GM18867 (cell line): Measurements from ENCODE around the gene DNAJC3.

ENCODE experiments used
- ATAC-seq: cut with Tn5 transposase; IDR thresholded peaks from one replicate; pipeline ENCODE4 v1.9.1; 2021; ENCODE audit warnings: mild to moderate bottlenecking, moderate library complexity; ENCODE audit not compliant: unreplicated experiment

DNAJC3 gene

GRCh38 chr13:95833719-95834118 is 156.8 kb downstream of the DNAJC3 start:
- no peak for ATAC-seq

DNA sequence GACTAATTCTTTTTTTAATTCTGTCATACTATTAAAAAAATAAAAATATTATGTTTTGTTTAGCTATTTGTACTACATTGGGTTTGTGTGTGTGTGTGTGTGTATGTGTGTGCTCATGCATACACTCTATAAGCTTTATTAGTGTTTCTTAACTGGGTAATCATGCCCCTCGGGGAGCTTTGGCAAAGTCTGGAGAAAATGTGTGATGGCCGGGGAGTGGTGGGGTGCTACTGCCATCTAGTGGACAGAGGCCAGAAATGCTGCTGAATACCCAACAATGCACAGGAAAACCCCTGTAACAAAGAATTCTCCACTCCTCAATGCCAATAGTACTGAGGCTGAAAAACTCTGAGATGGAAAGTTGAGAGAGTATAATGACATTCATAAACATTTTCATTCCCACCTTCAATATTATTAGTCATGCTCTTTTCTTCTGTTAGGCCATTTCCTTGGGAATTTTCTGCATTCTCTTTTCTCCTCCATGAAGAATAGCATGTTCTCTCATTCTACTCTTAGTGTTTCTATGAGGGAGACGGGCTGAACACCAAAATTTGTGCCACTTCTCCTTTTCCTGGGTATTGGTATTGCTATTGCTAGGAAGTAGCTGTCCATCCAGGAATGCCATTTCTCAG is 157.3 kb downstream of the DNAJC3 start:
- peak; percentile 93 for ATAC-seq

DNA sequence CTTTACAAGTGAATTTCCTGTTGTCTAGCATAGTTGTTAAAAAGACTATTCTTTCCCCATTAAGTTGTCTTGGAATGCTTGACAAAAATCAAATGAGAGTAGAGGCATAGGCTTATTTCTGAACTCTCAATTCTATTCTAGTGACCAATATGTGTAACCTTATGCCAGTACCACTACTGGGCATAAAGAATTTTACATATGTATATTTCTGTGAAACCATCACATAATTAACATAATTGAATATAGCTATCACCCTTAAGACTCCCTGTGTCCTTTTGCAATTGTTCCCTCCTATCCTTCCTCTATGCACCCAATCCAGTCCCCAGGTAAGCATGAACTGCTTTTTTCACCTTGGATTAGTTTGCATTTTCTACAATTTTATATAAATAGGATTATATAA is 165.0 kb downstream of the DNAJC3 start:
- ATAC-seq: no peak

GRCh38 chr13:95842898-95843297 is 166.0 kb downstream of the DNAJC3 start:
- no peak for ATAC-seq
